Stimulated activated CD4-positive, alpha-beta T cell treated with anti-CD3 and anti-CD28 coated beads, Interleukin-2, amount 100 ng/mL, for 24 hours (primary cell): ENCODE results near the gene PIK3R5.

ENCODE experiments used
- DNase-seq, 2 donors: peaks; one replicate each; pipeline ENCODE4 v3.0.0-alpha.2; 2020

Gene PIK3R5

GRCh38 chr17:8894202-8894671 lies 71.3 kb downstream of the PIK3R5 start:
- DNase-seq, result no peak

GRCh38 chr17:8893621-8894201 lies 71.8 kb downstream of the PIK3R5 start:
- DNase-seq, result no peak

DNA sequence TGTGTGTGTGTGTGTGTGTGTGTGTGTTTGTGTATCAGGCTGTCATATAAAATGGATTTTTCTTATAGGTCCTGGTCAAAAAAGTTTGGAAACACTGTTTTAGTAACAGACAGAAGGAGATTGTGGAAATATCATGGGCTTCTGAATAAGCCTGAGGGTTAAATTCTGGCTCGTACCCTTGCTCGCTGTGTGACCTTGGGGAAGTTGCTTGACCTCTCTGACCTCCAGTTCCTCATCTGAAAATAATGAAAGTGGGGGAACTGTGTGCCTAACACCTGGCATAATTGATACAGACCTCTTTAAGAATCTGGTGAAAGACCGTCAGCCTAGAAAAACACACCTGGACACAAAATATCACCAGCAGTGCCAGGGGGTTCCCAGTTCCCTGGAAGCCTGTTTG lies 72.4 kb downstream of the PIK3R5 start:
- no peak for DNase-seq

DNA sequence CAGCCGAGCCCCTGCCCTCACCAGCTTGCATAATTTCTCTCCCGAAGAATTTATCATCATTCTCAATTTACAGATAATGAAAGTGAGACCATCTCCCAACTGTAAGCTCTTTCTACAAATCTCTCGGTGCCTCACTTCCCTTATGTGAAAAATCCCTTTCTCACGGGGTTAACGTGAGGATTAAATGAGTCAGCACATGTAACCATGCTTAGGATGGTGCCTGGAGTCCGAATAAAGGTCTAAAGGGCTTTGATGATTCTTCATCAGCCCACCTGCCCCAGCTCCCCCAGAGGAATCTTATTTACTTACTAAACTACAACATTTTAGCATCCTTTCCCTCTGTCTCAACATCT lies 73.2 kb downstream of the PIK3R5 start:
- no peak for DNase-seq

DNA sequence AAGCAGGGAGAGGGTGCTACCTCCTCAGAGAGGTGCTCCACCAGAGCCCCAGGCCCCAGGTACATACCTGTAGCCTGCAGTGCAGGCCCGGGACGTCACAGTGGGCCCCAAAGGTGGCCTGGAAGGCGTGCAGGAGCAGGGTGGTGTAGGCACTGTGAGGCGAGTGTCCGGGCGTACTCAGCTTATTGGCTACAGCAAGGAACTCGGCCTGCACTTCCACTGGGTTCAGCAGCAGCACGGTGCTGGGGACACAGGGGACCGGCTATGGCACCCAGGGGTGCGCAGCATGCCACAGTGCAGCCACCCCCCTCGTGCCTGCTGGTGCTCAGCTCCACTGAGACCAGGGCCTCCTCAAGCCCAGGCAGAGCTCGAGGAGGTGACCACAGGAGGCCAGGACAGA lies 74.8 kb downstream of the PIK3R5 start:
- DNase-seq, result no peak

DNA sequence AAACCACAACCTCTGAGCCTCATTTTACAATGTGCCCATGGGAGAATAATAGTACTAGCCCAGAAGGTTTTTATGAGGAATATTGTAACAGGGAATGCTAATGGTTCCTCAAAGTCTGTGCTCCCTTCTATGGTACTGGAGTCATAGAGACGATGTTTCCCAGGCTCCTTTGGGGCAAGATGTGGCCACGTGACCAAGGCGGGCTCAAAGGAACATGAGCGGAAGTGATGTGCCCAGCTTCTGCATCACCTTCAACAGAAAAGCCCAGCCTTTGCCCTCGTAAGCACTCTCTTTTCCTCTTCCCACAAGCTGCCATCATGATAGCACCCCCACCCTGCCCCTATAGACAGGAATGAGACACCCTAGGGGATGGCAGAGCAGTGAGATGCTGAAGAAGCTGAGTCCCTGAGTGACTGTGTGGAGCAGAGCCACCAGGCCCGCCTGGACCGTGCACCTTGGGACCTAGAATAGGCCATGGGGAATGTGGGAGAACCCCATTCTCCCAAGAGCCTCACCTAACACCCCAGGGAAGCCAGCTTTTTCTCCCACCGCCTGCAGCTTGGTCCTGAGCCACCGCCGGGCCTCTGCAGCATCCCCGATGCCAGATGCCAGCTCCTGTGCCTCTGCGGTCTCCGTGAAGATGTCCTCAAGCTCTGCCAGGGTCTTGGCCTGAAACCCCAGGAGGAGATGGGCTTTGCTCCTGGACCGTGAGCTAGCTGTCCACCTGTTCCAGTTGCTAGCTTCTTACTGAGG lies 75.9 kb downstream of the PIK3R5 start:
- no peak for DNase-seq

GRCh38 chr17:8888704-8889302 lies 76.7 kb downstream of the PIK3R5 start:
- no peak for DNase-seq

DNA sequence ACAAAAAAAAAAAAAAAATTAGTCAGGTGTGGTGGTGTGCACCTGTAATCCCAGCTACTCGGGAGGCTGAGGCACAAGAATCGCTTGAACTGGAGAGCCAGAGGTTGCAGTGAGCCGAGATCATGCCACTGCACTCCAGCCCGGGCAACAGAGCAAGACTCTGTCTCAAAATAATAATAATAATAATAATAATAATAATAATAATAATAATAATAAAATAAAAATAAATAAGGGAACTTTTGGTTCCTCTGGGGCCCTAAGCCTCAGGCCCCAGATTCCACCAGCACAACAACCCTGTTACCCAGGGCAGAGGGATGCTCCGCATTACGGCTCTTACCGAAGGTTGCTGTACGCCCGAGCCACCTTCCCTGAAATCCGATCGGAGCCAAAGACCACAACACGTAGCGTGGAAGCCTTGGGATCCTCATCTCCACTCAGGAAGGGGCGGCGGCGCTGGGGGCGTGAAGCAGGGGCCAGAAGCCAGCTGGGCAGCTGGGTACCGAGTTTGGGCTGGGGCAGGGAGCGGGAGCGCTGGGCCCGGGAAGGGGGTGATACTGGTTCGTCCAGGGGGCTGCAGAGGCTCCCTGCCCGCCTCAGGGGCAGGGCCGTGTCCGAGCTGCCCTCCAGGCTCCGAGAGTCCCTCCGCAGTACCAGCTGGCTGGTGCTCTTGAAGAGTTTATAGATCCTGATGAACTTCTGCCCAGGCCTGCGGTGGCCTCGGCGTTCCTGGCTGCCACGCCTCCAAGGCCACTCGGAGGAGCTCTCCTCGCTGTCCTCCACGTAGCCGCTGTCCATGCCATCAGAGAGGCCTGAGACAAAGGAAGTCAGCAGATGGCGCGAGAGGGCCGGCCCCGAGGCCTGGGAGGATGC lies 77.4 kb downstream of the PIK3R5 start:
- no peak for DNase-seq

GRCh38 chr17:8887301-8887700 lies 78.2 kb downstream of the PIK3R5 start:
- no peak for DNase-seq

DNA sequence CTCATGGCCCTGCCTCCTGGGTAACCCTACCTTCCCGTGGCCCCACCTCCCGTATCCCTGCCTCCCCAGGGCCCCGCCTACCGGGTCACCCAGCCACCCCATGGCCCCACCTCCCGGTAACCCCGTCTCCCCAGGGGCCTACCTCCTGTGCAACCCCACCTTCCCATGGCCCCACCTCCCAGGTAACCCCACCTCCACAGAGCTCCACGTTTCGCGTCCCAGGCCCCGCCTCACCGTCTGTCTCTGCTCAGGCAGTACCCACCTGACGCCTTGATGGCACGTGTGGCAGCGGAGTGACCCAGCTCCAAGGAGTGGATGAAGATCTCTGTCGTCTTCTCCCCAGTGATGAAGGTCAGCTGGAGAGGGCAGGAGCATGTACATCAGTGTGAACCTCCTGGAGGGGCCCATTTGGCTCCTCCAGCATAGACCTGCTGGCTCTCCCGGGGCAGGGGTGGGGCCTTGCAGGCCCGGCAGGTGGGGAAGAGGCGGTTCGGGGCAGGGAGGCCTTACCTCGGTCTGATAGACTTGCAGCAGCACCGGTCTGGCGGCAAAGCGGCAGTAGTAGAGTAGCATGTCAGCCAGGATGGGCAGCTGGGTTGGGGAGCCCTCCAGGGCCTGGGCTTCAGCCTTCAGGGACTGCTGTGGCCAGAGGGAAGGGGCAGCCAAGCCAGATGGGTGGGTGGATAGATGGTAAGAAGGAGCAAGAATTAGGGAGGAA lies 79.4 kb downstream of the PIK3R5 start:
- DNase-seq, result no peak

- peak; percentile 35 to 56 for DNase-seq
These were observed 80.1 kb downstream of the PIK3R5 start for GRCh38 chr17:8885163-8885966.

DNA sequence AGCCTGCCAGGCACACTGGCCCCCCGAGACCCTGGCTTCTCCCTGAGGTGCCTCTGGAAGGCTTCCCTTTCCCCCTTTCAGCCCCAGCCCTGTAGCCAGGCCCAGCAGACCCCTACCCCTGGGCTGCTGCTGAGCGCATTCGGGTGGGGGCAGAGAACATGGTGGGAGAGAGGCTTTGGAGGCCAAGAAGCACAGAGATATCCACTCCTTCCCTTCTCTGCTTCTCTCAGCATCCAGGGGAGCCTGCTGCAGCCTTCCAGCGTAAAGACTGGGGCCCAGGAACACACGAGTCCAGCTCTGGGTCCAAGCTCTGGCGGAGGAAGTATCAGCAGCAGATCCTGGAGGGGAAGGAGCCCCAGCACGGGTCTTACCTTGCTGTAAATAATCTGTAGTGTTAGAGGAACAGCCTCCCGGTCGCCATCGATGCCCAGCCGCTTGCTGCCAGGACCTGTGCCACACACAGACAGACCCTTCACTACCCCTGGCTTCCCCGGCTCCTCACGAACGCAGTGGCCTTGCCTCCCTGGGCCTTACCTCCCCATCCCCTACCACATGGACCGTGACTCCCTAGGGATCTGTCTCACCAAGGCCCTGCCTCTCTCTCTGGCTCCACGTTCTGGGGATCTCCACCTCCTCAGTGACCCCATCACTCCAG lies 81.0 kb downstream of the PIK3R5 start:
- no peak for DNase-seq

GRCh38 chr17:8883353-8883752 lies 82.2 kb downstream of the PIK3R5 start:
- DNase-seq, result no peak

DNA sequence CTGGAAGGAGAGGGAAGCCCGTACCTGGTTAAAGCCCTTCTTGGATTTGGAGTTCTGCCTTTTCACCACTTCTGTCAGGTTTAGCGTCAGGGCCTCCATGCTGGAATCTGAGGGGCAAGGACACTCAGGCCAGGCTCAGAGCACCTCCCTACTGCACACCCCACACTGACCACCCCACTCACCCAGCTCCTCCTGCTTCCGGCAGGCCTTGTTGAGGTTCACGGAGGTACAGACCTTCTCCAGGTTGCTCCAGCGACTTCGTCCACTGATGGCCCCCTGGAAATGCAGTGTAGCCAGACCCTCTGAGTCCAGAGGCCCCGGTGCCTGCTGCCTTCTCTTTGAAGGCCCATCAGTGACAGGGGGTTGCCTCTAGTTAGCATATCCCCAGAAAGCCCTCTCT lies 83.9 kb downstream of the PIK3R5 start:
- no peak for DNase-seq

- no peak for DNase-seq
These were observed 85.0 kb downstream of the PIK3R5 start for GRCh38 chr17:8880466-8880865.

GRCh38 chr17:8879410-8879809 lies 86.1 kb downstream of the PIK3R5 start:
- no peak for DNase-seq

DNA sequence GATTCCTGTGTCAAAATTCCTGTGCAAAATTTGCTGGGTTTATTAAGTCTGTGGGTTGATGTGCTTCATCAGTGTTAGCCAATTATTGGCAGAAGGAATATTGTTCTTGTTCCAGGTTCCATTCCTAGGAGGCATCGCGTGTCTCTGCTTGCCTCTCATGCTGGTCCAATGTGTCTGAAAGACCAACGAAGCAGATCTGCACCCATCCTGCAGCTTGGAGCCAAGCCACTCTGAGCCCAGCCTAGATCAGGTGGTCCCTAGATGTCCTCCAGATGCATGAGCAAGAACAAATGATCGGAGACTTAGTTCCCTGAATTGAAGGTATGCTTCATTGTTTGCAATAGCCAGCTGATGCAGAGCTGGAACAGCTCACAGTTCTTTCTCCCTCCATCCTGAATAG lies 87.5 kb downstream of the PIK3R5 start:
- DNase-seq, result no peak

DNA sequence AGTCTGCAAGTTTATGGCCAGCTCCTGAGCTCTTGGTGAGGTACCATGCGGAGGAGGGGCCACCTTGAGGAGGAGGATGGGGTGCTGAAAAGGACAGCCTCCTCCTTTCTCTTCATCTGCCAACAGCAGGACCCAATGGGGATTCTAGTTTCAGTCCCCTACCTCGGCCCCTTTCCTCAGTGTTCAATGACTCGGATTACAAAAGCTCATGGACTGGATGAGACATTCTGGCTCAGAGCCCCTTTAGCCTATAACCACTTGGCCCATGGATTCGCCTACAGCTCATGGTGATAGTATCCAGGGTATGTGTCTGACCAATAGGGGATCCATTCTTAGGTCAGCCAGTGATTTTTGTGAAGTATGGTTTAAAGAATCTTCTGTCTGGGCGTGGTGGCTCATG lies 89.5 kb downstream of the PIK3R5 start:
- no peak for DNase-seq

DNA sequence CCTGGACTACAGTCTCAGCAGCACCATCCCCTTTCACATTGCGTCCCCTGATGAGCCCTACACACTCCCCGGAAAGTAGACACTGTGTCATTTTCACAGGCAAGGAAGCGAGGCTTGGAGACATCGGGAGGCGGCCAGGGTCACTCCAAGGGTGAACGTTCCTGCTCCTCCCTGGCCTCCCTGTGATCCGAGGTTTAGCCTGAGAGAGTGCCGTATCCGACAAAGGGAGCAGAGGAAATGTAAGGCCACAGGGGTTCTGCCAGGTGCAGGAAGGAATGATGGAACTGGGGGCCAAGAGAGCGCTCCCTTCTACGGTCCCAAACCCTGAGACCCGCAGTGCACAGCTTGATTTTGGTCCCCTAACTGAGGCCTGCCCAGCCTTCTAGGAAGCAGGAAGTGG lies 90.1 kb downstream of the PIK3R5 start:
- no peak for DNase-seq

GRCh38 chr17:8873801-8874715 lies 91.4 kb downstream of the PIK3R5 start:
- DNase-seq, result no peak
